Activated naive CD4-positive, alpha-beta T cell (primary cell): ENCODE results near the gene BCDIN3D.
"Not testable (repeated sequence)": the region's sequence is repeated elsewhere in the genome, so short reads cannot be mapped to it uniquely, and the experiment has no call there.

Experiments used
- DNase-seq, 4 experiments: peaks; one replicate each; lab custom pipeline; 2025; lab: John Stamatoyannopoulos, UW

BCDIN3D gene, protein sequence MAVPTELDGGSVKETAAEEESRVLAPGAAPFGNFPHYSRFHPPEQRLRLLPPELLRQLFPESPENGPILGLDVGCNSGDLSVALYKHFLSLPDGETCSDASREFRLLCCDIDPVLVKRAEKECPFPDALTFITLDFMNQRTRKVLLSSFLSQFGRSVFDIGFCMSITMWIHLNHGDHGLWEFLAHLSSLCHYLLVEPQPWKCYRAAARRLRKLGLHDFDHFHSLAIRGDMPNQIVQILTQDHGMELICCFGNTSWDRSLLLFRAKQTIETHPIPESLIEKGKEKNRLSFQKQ

DNA sequence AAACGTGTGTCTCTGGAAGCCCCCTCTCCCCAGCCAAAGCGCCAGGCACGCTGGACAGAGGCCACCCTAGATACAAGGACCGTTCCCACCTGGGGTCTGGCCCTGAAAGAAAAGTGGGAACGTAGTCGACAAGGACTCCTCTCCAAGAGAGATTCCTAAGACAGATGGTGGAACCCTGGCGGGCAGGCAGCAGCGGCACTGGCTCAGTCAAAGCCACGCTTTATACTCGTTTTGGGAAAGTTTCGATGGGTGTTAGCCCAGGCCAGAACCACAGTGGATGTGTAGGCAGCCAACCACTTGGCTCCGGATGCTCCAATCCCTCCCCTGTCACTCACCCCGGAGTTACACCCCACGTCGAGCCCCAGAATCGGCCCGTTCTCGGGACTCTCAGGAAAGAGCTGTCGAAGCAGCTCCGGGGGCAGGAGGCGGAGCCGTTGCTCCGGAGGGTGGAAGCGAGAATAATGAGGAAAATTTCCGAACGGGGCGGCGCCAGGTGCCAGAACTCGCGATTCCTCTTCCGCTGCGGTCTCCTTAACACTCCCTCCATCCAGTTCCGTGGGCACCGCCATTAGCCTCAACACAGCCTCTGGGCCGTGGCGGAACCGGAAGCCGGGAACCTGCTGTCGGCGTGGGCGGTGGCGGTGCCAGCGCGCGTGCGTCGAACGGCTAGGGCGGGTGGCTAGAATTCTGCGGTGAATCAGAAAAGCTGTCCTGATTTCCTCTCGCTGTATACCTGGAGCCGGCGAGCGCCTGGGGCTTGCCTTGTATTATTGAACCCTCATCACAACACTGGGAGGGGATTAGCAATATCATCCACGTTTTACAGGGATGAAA is at the start of gene BCDIN3D:
Gene BCDIN3D (minus strand): TSS at position 588 of the 834 bp plus-strand sequence. CDS start 19 bp downstream, at position 569.
- peak; percentile 77 to 88 (median 82) for DNase-seq

DNA sequence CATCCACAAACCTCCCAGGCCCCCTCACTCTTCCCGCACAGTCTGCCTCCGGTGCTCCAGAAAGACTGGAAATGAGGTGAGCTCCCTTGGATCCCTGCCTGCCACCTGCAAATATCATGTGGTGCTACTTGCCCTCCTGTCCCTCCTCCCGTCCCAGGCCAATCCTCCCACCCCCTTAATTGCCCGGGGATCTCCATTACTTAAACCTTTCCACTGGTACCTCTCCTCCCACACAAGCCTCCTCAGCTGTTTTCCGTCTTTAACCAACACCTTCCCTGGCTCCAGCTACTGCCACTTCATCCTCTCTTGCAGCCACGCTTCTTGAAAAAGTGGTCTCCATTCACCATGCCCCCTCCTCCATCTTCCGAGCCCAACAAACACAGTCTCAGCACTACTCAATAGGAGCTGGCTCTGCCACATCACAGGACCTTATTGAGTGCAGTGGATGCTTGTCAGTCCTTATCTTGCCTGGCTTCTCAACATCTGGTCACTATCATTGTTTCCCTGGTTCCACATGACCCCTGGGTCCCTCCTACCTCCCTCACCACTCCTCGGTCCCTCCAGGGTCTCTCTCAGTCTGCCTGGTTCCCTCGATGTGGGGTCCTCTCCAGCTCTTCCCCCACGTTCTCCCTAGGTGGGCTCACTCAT is 49.3 kb upstream of the BCDIN3D start:
- no peak for DNase-seq

GRCh38 chr12:49891476-49891875 is 48.6 kb upstream of the BCDIN3D start:
- DNase-seq = no peak

- DNase-seq = no peak
These were observed 48.1 kb upstream of the BCDIN3D start for GRCh38 chr12:49891012-49891411.

- DNase-seq = no peak
These were observed 47.2 kb upstream of the BCDIN3D start for GRCh38 chr12:49890096-49890461.

GRCh38 chr12:49889361-49890095 is 46.6 kb upstream of the BCDIN3D start:
- DNase-seq = no peak

GRCh38 chr12:49888461-49889151 is 45.7 kb upstream of the BCDIN3D start:
- DNase-seq = no peak

GRCh38 chr12:49887536-49888401 is 44.9 kb upstream of the BCDIN3D start:
- DNase-seq = no peak

DNA sequence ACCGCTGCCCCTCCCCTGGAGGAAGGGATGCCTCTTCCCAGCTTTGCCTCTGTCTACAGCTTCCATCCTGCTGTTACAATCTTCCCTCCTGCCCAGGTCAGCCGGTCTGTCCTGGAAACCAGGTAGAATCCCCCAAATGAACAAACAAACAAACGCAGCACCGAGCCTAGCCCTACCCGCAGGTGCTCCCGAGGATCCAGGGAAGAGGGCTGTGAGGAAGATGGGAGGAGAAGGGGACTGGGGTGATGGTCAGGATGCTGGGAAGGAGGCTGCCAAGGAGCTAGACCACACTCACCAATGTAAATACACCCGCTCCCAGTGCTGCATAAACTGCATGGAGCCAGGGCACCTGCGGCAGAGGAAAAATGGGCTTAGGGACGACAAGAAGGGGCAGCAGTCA is 44.2 kb upstream of the BCDIN3D start:
- DNase-seq = no peak

GRCh38 chr12:49885663-49886461 is 43.0 kb upstream of the BCDIN3D start:
- DNase-seq = no peak

DNA sequence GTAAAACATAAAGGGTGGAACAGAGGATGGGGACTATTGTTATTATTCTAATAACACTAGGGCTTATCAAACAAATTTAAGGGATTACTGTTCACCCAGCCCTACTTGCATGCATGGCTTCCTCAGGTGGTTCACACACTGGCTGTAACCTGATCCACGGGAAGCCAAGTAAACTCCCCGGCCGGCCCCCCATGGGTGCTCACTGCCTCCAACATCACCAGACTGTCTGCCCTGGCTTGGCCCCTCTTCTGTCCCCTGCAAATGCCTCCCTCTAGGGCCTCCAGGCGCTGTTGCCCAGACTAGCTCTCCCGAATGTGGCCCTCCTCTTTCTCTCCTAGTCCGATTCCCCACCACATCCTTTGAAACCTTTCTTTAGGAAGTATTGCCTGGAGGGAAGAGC is 42.2 kb upstream of the BCDIN3D start:
- DNase-seq = no peak

DNA sequence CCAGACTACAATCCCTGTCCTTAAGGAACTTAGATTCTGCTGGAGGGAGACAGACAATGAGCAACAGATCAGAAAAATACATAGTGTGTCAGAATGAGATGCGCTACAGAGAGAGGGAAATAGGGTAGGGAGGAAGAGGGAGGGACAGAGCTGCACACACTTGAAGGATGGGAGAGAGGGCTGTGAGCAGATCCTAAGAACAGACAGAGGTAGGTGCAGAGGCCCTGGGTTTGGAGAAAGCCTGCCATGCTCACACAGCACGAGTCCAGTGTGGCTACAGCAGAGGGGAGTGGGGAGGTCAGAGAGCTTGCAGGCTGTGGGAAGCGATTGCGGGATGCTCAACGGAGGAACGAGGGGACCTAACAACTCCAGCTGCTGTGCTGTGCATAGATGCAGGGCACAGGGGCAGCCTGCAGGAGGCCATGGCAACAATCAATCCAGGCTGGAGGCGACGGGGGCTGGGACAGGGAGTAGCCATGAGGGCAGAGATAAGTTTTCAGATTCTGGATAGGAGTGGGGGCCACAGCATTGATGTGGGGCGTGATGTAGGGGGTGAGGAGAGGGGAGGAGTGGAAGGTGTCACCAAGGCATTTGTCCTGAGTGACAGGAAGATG is 40.1 kb upstream of the BCDIN3D start:
- no peak for DNase-seq

DNA sequence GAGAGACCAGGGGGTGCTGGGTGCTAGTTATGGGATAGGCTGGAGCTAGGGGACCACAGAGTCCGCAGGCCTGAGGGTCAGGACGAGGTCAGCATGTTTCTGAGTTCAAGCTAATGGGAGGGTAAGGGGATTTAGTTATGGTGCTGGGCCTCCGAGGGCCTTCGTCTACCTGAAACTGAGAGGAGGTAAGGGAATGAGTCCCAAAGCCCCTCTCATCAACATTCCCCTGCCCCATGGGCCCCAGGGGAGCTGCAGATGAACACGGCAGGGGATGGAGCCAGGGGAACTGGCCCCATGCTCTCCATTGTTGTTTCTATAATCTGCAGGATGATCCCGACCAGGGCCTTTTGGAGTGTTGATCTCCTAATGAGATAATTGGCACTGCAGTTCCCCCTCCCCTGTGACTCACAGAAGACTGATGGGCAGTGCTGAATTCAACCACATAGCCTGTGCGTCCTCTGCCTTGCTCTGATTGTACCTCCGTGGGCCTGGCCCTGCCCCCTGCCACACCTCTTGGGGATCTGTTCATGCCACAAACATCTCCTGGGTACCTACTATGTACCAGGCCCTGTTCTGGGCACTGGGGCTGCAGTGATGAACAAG is 39.4 kb upstream of the BCDIN3D start:
- DNase-seq = no peak

GRCh38 chr12:49881415-49882247 is 38.7 kb upstream of the BCDIN3D start:
- DNase-seq = no peak

DNA sequence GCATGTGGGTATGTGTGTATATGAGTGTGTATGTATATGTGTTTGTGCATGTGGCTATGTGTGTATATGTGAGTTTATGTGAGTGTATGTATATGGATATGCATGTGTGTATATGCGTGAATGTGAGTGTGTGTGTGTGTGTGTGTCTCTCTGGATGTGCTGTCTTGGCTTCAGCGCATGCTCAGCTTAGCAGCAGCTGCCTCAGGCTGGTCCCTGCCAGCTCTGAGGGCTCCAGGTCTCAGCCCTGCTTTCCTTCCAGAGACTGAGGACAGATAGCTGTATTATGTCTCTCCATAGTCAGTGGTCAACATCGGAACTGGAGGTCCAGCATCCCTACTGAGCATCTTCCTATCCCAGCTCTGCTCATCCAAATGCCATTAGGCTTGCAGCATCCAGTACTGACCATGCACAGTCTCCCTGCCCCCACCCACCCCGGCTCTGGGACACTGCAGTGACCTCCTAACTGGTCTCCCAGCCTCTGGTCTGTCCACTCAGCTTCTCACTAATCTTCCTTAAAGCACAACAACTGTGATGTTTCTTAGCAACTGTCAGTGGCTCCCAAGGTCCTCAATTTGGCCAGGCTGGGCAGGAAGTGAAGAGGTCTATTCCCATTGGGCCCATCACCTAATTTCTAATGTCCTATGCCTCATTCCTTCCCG is 38.0 kb upstream of the BCDIN3D start:
- no peak for DNase-seq

DNA sequence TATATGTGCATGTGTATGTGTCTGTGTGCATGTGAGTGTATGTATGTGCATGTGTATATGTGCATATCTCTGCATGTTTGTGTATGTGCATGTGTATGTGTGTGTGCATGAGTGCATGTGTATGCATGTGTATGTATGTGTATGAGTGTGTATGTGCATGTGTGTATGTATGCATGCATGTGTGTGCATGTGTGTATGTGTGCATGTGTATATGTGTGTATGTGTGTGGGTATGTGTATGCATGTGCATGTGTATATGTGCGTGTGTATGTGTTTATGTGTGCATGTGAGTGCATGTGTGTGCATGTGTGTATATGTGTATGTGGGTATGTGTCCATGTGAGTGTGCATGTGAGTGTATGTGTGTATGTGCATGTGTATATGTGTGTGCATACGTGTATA is 36.2 kb upstream of the BCDIN3D start:
- not testable (repeated sequence) for DNase-seq

- DNase-seq = no peak
These were observed 35.1 kb upstream of the BCDIN3D start for GRCh38 chr12:49878021-49878420.
